ENCODE data around the gene ATF5.

ATF5 gene

DNA sequence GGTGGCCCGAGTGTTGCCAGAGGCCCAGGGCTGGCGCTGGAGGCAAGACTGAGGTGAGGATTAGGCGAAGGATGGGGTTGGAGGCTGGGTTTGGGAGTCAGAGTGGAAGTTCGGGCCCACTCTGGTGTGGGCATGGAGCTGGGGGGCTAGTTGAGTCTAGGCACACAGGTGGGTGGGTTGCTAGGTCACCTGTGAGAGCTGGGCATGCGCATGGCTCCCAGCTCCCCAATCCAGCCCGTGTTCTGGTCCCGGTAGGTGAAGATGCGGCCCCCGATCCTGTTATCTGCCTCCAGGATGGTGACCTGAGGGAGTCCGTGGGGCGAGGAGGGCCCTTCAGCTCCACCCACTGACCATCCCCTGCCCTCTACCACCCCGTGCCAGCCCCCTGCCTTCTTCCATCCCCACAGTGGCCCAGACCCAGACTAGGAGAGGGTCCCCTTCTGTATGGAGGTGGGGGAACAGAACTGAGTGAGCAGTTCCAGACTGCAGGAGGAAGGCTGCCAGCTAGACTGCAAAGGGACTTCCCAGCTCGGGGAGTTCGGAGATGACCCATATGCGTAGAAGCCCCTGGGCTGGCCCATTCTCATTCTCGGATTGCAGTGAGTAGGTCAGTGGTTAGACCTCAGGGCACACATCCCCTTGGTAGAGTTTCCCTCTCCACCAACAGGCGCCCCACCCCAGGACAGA lies 34.0 kb upstream of the ATF5 start:
- no peak for DNase-seq

DNA sequence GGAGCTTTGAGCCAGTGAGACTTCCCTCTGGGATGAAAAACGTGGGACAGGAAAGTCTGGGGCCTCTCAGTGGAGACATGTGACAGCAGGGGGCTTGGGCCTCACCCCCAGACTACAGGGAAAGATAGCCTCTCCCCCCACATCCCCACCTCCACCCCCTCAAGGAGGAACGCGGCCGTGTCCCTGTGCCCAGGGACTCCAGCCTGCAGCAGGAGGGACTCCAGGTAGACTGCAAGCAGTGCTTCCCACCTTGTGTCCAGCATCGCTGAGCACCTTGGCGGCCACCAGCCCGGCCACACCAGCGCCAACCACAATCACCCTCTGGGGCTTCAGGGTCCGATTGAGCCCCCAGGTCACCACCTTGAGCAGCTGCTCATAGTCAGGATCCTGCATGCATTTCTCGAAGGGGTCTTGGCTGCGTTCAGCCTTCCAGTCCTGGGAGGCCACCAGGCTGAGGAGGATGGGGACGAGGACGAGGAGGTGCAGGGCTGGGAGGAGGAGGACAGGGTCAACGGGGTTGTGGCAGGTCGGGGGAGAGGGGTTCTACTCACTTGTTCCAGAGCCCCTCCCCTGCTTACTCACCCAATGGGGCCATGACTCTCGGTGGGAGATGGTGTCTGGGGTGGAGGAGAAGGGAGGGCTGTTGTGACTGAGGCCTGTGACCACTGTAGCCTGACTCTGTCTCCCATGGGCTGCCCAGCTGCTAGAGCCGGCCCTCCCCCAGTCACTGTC lies 33.3 kb upstream of the ATF5 start:
- DNase-seq, result no peak

DNA sequence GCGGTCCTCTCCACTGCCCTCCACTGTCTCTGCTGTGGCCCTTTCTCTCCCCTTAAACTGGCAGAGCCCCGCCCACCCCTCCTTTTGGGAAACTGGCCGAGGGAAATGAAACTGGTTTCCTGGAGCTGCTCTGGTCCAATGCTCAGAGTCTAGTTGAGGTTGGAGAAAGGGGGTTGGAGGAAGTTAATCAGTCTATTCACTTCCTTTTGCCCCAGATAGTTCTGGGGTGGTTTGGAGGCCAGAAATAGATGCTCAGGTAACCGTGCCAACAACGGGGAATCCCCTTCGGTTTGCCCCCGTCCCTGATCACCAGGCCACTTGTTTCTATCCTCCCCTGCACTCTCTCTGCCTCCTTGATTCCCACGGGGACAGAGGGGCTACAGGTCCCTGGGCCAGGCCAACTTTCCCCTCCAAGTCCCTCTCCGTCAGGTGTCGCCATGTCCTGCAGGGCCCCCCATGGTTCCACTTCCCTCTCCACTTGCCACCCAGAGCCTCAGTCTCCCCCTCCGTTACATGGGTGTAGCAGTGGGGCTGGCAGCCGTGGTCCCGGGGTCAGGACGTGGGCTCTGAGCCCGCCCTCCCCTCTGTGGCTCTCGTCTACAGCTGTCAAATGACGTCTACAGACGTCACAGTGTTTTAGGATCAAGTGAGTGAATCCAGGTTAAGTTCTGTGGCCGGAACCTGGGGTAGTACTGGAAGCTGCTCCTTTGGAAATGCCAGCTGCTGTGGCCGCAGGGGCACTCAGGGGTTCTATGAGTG lies 32.0 kb upstream of the ATF5 start, which contains the start of gene IL4I1:
Gene IL4I1, minus strand, starts transcription at position 25 of the 759 bp plus-strand sequence. CDS start 727 bp downstream, outside the sequence.
- no peak for DNase-seq

DNA sequence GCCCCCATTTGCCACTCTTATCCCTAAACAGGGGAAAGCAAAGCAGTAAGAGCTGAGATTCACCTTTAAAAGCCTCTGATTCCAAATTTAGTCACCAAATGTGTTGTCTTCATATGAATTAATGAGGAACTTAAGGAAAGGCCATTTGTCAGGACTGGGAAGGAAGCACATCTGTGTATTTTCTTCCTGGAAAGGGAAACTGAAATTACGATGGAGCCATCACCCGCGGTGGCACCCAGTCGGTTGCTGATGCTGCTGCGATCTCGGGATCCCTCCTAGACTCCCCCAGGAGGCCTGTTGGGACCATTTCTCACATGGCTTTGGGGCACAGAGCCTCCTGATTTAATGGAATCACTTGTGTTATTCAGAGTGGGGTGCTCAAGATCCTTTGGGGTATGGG lies 24.9 kb upstream of the ATF5 start:
- no peak for DNase-seq

DNA sequence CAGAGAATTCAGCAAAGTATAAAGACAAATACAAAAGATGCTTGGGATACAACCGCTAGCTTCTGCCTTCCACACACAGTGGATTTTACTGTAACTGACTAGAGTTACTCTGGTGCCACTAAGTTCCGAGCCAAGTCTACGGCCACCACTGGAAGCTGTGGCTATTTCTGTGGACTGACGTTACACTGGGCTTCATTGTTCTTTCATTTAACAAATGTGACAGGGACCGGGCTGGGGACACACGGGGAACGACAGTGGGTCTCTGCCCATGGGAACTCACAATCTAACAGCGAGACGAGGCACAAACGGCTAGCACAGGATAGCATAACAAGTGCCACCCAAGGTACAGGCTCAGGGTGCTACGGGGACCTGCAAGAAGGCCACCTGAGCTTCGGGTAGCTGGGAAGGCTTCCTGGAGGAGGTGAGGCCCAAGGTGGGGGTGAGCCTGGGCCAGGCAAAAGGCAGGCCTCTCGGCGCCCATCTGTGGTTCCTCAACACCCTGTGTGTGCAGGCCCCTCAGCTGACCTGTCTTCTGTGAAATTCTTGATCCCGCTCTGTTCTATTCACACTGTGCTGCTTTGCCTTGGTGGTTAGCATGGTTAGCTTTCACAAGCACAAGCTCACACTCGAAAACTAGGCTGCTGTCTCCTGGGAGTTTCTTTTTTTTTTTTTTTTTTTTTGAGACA lies 22.0 kb upstream of the ATF5 start:
- DNase-seq, result no peak

DNA sequence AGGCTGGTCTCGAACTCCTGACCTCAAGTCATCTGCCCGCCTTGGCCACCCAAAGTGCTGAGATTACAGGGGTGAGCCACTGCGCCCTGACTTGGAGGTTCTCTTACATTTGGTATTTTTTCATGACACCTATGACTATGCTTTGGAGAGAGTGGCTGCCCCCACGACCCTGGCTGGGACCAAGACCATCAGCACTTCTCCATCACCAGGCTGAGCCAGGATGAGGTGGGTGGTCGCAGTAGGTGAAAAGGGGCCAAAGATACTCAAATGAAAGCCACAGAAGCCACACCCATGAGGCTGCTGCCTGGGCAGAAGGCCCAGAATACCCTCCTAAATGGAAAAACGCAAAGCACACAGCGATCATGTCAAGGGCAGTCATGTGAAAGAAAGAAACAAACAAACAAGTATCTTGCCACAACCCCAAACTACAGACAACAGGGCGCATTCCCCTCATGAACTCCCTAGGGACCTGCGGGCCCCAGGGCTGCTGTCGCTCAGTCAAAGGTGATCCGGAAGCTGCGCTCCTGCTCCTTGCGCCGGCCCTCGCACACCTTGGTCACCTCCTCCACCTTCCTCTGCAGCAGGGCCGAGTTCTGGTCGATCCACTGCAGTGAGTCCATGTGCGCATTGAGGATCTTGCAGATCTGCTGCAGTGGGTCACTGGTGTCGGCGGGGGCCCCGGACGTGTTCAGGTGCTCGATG lies 21.1 kb upstream of the ATF5 start:
- no peak for DNase-seq

DNA sequence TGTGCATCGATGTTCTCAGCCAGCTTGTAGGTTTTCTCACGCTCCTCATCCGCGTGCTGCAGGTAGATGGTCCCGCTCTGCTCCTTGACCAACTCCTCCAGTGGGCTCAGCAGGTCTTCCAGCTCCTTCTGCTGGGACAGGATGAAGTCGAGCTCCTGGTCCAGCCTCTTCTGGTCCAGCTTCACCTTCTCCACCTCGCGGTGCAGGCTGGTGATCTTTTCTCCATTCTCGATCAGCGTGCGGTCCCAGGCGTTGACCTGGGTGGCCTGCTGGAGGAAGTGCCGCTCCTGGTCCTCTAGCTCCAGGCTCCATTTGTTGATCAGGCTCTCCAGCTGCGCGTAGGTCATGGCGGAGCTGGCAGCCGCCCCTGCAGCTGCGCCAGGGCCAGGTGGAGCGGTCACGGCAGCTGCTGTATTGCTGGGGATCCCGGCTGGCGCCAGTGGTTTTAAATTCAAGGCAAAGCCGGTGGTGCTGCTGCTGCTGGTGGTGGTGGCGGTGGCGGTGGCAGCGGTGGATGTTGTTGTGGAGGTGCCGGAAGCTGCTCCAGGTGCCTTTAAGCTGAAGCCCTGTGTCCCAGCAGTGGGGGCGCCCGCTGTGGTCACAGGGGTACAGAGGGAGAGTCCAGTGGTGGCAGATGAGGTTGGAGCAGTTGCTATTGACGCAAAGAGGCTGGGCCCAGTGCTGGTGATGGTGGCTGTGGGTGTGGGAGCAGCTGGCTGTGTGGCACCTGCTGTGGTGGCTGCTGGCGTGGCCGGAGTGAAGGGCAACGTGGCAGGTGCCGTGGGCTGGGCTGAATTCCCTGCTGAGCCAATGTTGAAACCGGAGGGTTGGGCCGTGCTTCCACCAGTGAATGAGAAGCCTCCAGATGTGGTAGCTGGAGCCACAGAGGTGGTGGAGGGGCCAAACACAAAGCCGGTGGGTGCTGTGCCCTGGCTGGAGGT lies 20.3 kb upstream of the ATF5 start:
- no peak for DNase-seq

DNA sequence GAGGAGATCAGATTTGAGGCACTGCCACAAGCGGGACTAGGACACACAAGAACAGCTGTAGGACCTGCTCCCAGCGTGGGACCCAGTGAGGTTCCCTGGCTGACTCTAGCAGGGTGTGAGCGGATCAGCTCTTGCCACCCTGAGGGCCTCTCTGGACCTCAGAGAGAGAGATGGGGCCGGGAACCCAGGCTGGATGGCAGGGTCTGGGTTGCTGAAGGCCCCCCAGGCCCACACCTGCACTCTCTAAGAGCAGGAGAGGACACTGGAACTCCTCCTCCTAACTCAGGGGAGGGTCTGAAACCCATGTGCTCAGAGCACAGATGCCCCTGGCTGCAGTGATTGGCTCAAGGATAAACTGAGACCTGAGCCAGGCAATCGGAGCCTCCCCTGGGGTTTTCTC lies 18.8 kb upstream of the ATF5 start:
- no peak for DNase-seq

DNA sequence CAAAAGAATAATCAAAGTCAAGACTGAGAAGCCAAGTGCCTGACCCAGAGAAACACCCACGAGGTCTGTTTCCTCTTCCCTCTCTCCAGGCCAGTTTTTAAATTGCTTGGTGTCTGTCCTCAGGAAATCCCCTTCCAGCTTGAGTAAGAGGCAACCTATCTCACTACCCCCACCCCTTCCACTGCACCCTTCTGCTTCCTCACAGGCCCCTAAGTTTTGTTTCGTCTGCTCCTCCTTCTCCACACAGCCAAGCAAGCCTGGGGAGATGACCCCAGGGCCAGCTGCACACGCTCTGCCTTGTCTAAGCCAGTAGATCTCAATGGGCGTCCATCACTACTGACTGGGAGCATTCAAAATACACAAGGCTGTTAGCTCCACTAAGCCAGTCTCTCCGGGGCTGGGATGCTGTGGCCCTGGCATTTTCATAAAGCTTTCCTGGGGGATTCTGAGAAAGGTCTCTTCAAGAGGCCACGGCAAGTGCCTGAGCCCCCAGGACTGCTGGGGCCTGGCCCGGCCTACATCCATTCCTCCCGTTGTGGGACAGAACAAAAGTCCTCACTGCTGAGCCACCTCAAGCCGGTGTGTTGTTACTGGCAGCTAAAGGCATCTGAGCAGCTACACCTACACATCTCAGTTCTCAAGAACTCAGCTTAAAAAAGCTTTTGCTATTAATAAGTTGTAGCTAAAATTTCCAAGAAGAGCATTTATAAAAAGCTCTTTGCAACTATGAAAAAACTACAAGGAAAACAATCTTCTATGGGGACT lies 17.4 kb upstream of the ATF5 start:
- DNase-seq, result no peak

DNA sequence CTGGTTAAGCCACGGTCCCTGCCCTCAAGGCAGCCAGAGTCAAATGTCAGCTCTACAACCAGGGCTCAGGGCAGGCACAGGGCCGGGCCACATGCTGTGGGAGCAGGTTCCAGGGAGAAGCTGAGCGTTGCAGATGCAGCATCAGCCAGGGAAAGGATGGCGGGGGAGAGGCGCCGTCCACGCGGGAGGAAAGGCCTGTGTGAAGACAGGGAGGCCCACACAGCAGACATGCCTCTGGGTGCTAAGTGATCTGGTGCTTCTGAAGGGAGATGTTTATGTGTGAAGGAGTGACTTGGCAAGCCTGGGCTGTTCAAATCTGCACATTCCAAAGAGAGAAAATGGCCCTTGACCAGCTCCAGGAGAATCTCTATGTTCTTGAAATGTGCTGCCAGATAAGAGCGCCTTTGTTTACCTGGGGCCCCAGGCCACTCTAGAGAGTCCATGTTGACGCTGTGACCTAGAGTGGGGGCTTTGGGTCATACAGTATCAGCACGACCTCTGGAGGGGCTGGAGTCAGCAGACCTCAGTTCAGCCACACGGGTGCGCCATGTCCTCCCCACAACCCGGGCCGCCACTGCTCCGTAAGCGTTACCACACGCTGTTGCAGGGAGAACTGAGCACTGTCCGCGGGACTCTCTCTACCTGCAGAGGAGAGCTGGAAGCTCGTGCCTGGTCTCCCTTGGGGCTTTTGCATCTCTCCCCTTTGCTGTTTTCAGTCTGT lies 15.9 kb upstream of the ATF5 start:
- no peak for DNase-seq

DNA sequence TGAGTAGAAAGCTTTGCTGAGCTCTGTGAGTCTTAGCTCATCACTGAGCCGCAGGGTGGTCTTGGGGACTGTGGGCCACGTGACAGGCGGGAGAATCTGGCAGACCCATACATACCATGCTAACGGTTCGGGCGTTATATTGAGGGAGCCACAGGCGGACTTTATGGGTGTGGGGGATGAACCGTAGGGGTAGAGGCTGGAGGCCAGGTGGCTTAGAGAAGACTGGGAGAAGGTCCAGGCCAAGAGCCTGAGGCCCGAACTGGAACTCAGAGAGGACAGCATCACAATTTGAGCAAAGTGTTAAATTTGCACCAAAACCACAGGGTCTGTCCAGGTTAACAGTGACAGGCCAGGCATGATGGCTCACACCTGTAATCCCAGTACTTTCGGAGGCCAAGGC lies 15.3 kb upstream of the ATF5 start:
- no peak for DNase-seq

DNA sequence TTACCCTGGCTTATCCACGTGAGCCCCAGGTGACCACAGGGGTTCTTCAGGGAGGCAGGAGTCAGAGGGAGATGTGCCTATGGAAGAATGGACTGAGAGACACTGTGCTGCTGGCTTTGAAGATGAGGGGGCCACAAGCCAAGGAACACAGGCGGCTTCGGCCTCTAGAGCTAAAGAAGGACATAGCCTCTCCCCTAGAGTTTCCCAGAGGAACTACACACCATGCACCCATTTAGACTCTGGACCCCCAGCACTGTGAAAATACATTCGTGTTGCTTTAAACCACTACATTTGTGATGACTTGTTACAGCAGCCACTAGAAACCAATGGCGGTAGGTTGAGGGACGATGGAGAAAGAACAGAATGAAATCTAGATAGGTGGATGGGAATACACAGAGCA lies 13.7 kb upstream of the ATF5 start:
- DNase-seq, result no peak

DNA sequence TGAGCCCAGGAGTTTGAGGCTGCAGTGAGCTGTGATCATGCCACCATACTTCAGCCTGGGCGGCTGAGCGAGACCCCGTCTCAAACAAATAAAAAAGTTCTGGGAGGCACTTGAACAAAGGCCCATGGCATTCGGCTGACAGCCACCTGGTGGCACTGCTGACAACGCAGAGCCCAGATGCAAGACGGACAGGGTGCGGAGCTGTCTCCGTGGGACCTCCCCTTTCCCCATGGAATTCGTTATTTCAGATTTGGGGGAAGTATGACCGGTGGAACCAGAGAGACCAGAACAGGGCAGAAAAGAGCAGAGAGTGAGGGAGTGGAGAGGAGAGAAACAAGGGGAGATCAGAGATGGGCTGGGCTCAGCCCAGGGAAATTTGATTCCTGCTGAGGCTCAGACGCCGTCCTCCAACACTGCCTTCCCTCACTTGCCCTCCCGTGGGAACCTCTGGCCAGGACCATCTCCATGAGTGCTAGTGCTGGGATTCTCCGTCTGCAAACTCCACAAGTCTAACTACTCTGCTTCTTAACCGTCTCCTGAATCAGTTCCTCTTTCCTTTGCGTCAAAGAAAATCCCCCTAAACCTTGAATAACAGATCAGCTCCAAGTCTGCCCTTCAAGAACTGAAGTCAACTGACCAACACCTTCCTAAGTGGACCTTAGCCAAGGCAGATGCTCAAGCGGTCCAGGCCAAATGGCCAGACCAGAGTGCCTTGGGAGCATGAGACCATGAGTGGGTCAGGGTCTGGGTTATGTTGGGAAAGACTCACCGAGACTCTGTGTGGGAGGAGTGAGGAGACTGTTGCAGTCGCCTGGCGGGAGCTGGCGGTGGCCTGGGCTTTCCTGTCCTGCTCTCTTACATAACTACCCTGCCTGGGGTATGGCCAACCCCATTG lies 11.9 kb upstream of the ATF5 start:
- no peak for DNase-seq

DNA sequence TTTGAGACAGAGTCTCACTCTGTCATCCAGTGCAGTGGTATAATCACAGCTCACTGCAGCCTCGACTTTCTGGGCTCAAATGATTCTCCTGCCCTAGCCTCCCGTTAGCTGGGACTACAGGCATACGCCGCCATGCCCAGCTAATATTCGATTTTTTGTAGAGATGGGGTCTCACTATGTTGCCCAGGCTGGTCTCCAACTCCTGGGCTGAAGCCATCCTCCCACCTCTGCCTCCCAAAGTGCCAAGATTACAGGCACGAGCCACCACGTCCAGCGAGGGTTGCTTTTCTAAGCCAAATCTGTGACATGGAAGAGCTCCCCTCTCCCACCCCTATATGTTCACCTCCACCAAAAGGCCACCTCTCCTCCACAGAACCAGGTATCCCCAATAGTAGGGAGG lies 10.9 kb upstream of the ATF5 start:
- no peak for DNase-seq

DNA sequence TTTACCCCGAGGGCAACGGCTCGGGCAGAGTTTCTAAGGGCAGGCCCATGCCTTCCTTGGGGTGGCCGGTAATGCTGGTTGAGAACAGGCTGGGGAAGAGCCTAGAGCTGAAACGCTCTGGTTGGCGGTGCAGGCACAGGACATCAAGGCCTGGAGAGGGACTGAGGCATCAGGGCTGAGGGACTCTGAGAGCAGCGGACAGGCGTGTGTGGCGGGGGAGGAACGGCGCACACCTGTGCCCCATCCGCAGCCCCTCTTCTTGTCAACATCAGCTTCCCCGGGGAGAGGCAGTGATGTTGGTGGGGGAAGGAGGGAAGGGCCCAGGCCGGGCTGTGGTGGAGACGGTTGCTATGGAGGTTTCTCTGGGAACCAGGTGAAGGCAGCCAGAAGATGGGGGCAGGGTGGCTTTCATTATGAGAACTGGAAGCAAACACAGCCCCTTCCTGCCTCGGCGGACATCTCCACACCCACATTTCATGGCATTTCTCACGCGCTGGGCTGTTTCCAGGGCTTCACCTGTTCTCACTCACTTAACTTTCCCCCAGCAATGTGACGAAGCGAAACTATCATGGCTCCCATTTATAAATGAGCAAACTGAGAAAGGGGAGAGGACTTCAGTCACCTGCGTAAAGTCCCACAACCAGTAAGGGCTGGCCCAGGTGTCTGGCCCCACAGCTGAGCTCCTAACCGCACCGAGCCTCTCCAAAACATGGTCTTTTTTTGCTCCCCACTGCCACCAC lies 8.2 kb upstream of the ATF5 start:
- no peak for DNase-seq

DNA sequence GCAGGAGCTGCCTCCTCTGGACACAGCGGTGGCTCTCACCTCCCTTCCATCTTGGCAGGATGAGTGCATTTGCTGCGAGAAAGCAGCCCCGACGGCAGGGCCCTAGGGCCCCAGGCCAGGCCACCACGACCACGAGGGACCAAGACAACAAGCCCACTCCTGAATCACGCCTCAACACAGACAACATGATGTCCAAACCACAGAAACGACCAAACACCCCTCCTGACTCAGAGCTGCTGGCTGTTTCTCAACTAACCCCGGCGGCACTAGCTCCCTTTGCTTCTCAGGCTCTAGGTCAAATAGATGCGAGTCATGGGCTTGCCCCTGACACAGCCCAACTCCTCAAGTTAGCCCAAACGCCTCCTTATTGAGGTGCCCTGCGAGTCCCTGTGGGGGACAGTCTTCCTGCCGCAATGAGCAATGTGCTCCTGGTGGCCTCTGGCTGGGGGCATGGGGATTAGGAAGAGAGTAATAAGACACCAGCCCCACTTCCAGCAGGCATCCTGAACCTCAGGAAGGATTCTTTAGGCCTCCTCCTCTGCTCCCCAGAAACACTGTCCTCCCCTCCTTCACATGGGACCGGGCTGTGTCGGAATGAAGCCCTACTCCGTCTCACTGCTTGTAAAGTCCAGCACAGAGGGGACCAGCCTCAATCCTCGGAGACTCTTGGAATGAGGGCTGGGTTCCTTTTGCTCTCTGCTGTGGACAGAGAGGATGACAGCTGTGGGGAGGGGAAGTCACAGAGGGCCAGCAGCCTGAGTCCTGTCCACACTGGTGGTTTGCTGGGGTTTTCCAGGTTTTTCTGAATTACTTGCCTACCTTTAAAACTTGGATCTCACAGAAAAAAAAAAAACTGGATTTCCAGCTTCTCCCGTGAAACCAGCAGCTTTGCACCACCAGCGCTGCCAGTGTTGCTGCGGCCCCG lies 6.9 kb upstream of the ATF5 start:
- DNase-seq, result no peak
